ENCODE measurements around the gene ANKS3. TPM values are rescaled to one million over a fixed set of nuclear protein-coding genes. Genes with fewer than 3 reads are reported as not detected.

Gene ANKS3
- total RNA-seq, 2 donors from 2014 or later = 6.7 to 13.5 TPM

DNA sequence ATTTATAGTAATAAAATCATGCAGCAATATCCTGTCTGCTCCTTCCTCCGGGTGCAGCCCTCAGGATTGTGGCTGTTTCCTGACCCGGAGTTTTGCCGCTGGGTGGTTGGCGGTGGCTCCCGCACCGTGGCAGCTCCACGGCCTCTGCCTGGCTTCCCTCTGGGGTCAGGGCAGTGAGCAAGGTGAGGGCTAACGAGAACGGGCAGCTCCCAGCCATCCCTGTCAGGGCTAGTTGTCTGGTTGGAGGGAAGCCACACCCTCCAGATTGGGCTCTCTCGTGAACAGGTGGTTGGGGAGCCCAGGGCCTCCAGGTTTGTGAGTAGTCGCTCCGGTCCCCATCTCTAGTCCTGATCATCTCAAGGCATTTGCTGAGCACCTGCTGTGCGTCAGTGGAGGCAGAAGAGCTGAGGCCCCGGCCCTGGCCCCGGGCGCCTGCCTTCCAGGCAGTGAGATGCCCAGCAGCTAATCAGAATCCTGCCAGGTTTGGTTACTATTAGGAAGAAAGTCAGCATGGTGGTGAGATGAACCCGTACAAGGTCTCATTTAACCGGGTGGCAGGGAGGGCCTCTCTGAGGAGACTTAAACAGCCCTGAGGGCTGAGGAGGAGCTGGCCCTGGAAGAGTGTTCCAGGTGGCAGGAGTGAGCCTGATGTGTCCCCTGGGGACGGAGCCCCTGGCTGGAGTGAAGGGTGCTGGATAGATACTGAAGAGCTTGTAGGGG lies 43.0 kb downstream of the ANKS3 start:
- Histone ChIP-seq H3K36me3 (peaks cover 31% of the 10 kb centered on the region), H3K27ac (no peak overlapping the region), H3K27me3 (no peaks in the 10 kb centered on the region), H3K9me3 (no peaks in the 10 kb centered on the region), H3K4me1 (peaks cover 0 to 33% of the 10 kb centered on the region in 2 donors), H3K4me3 (no peak overlapping the region)
- DNase-seq (ENCODE audit: low spot score) = no peak
- TF ChIP-seq, protein P1, sequence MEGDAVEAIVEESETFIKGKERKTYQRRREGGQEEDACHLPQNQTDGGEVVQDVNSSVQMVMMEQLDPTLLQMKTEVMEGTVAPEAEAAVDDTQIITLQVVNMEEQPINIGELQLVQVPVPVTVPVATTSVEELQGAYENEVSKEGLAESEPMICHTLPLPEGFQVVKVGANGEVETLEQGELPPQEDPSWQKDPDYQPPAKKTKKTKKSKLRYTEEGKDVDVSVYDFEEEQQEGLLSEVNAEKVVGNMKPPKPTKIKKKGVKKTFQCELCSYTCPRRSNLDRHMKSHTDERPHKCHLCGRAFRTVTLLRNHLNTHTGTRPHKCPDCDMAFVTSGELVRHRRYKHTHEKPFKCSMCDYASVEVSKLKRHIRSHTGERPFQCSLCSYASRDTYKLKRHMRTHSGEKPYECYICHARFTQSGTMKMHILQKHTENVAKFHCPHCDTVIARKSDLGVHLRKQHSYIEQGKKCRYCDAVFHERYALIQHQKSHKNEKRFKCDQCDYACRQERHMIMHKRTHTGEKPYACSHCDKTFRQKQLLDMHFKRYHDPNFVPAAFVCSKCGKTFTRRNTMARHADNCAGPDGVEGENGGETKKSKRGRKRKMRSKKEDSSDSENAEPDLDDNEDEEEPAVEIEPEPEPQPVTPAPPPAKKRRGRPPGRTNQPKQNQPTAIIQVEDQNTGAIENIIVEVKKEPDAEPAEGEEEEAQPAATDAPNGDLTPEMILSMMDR (IDR thresholded peaks at IDR 0.05) = no peak

DNA sequence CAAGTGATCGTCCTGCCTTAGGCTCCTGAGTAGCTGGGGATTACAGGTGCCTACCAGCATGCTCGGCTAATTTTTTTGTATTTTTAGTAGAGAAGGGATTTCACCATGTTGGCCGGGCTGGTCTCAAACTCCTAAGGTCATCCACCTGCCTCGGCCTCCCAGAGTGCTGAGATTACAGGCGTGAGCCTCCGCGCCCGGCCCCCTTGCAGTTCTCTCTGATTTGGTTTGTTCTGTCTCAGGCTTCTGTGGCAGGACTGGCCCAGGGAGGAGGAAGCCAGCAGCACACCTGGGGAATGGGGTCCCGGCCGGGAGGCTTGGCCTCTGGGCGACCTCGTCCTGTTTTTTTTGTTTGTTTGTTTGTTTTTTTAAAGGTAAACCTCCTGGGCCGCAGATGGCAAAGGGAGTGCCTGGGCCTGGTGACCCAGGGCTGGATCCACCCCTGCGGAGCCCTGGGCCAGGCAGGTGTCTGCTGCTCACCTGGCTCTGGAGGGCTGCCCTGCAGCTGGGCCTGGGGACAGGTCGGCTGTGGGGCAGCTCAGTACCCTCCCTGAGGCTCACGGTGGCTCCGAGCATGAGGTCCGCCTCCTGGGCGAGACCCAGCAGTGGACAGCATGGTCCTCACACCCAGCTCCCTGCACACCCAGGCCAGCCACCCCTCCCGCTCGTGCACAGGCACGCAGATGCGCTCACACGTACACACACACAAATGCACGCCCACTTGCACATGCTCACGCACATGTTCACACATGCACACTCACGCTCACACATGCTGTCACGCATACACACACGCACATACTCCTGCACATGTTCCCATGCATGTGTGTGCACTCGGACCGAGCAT lies 44.0 kb downstream of the ANKS3 start:
- no peak overlapping the region for H3K4me3 ChIP-seq
- H3K36me3 ChIP-seq = peaks cover 36% of the 10 kb centered on the region

DNA sequence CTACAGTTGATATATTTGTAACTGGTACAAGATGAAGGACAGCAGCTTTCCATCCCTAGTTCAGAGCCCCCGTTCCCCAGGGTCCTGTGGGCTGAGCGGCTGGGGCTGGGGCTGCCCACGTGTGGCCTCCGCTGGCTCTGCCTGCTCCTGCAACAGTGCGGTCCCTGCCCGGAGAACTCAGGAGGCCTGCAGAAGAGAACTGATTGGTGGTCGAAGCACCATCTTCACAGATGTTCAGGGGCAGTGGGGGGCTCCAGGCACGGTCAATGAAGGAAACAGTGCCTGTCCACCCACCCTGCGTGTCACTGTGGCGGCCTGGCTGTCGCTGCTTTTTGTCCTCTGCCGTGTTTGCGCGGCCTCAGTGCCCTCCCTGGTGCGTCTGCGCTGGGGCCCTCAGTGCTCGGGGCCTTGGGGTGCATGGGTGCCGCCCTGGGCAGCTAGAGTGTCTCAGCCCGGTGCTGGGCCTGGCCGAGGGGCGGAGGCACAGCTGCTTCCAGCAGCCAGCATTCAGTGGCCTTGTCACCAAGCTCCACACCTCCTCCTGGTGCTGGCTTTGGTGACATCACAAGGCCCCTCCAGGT lies 44.9 kb downstream of the ANKS3 start:
- H3K27ac ChIP-seq = no peak overlapping the region
- no peak for DNase-seq (ENCODE audit: low spot score)
- no peaks in the 10 kb centered on the region for H3K27me3 ChIP-seq
- H3K36me3 ChIP-seq = peaks cover 43% of the 10 kb centered on the region
- no peak overlapping the region for H3K4me3 ChIP-seq
- no peaks in the 10 kb centered on the region for H3K9me3 ChIP-seq
- H3K4me1 ChIP-seq = peaks cover 0 to 14% of the 10 kb centered on the region in 2 donors
- TF ChIP-seq, protein P1 (IDR thresholded peaks at IDR 0.05) = no peak

More for the DNA sequence above, 44.0 kb downstream of the ANKS3 start:
- no peak for DNase-seq (ENCODE audit: low spot score)
- H3K27me3 ChIP-seq = no peaks in the 10 kb centered on the region
- TF ChIP-seq, protein P1 (IDR thresholded peaks at IDR 0.05) = no peak
- peaks cover 0 to 23% of the 10 kb centered on the region in 2 donors for H3K4me1 ChIP-seq
- no peak overlapping the region for H3K27ac ChIP-seq
- no peaks in the 10 kb centered on the region for H3K9me3 ChIP-seq

DNA sequence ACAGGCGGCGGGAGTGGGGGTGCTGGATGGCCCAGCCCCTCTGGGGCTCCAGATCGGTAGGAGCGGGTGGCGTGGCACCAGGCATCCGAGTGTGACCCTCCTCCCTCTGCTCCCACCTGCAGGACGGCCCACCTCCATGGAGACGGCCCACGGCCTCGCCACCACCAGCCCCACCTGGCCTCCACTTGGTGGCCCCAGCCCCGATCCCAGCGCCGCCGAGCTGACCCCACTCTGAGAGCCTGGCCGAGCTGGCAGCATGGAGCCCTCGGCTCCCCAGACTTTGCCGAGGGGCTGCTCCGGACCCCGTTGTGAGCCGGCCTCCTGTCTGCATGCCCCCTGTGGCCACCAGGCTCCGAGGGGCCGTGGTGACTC lies 45.4 kb downstream of the ANKS3 start:
- DNase-seq (ENCODE audit: low spot score) = no peak
- Histone ChIP-seq H3K27me3 (no peaks in the 10 kb centered on the region), H3K9me3 (no peaks in the 10 kb centered on the region), H3K27ac (no peak overlapping the region), H3K4me1 (peaks cover 0 to 12% of the 10 kb centered on the region in 2 donors), H3K4me3 (no peak overlapping the region), H3K36me3 (peaks cover 48% of the 10 kb centered on the region)
- TF ChIP-seq, protein P1 (IDR thresholded peaks at IDR 0.05) = no peak

DNA sequence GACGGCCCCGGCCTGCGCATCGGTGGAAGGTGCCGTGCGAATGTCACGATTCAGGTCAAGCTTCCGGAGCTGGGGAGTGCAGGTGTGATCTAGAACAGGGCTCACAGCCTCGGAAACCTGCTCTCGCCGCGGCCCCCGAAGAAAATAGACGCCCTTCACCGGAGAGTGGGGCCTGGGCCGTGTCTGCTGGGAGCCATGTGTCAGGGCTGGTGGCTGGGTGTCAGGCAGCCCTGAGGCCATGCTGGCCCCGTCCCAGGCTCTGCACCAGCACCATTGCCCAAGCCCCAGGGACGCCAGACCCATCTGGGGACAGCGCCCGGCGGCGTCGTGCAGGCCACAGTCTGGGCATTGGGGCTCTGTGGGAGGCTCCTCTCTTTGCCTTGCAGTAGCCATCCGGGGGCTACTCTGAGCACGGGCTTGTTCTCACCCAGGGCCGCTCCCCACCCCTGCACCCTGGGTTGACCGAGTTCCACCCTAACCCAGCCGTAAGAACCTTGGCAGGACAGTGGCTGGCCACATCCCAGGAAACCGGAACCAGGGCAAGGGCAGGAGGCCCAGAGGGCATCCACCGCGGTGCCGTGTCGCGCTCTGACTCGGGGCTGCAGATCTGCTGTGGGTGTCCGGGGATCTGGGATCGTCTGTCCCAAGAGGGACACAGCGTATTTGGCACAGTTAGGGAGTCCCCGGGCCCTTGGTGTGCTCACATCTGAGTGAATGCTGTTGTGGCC lies 46.0 kb downstream of the ANKS3 start:
- no peak for DNase-seq (ENCODE audit: low spot score)
- TF ChIP-seq, protein P1 (IDR thresholded peaks at IDR 0.05) = no peak
- no peaks in the 10 kb centered on the region for H3K27me3 ChIP-seq
- H3K27ac ChIP-seq = no peak overlapping the region
- peaks cover 53% of the 10 kb centered on the region for H3K36me3 ChIP-seq
- no peaks in the 10 kb centered on the region for H3K9me3 ChIP-seq
- H3K4me1 ChIP-seq = peaks cover 0 to 12% of the 10 kb centered on the region in 2 donors
- no peak overlapping the region for H3K4me3 ChIP-seq
